GM23338 (cell line): ENCODE data around the gene PLG. TPM values are rescaled to one million over a fixed set of nuclear protein-coding genes. Genes with fewer than 3 reads are reported as not detected.

ENCODE experiments used
- ATAC-seq: fragments of 200-7000 bp; cut with Tn5 transposase; 3 replicates; pipeline ENCODE4 v1.9.1; 2020
- DNase-seq: peaks from one replicate; pipeline ENCODE4 v3.0.0-alpha.2; 2015; ENCODE audit warnings: low spot score
- H2AFZ ChIP-seq: fragments of 200-600 bp; sonication (generic); 2 replicates; pipeline ENCODE4 v1.8.0; 2016; ENCODE audit warnings: antibody characterized with exemption, mild to moderate bottlenecking, moderate library complexity
- H3F3A ChIP-seq: fragments of 200-600 bp; sonication (generic); replicated peaks from 2 replicates; pipeline ENCODE4 v1.8.0; 2017; ENCODE audit warnings: antibody characterized with exemption, mixed run types, low read depth
- H3K27ac ChIP-seq: fragments of 200-600 bp; sonication (generic); 2 replicates; pipeline ENCODE4 v1.6.1; 2016; ENCODE audit warnings: low read depth
- H3K27me3 ChIP-seq: fragments of 200-600 bp; sonication (generic); 2 replicates; pipeline ENCODE4 v1.8.0; 2016; ENCODE audit warnings: mild to moderate bottlenecking, mixed run types, moderate library complexity; ENCODE audit not compliant: insufficient read depth
- H3K36me3 ChIP-seq: fragments of 200-600 bp; sonication (generic); 2 replicates; pipeline ENCODE4 v1.8.0; 2016; ENCODE audit warnings: mild to moderate bottlenecking; ENCODE audit not compliant: insufficient read depth
- H3K4me1 ChIP-seq: fragments of 200-600 bp; sonication (generic); 2 replicates; pipeline ENCODE4 v1.8.0; 2016; ENCODE audit warnings: mild to moderate bottlenecking, moderate library complexity; ENCODE audit not compliant: insufficient read depth
- H3K4me2 ChIP-seq: fragments of 200-600 bp; sonication (generic); 2 replicates; pipeline ENCODE4 v1.7.1; 2017; ENCODE audit warnings: mixed run types
- H3K4me3 ChIP-seq: fragments of 200-600 bp; sonication (generic); 2 replicates; pipeline ENCODE4 v1.6.1; 2016; ENCODE audit warnings: mixed run types
- H3K79me2 ChIP-seq: fragments of 200-600 bp; sonication (generic); replicated peaks from 2 replicates; pipeline ENCODE4 v1.8.0; 2017; ENCODE audit warnings: mild to moderate bottlenecking; ENCODE audit not compliant: insufficient read depth
- H3K9me2 ChIP-seq: fragments of 200-600 bp; sonication (generic); 2 replicates; pipeline ENCODE4 v1.8.0; 2017; ENCODE audit not compliant: insufficient read depth
- H4K20me1 ChIP-seq: fragments of 200-600 bp; sonication (generic); replicated peaks from 2 replicates; pipeline ENCODE4 v1.8.0; 2017; ENCODE audit warnings: mild to moderate bottlenecking; ENCODE audit not compliant: insufficient read depth
- H3K27ac Mint-ChIP-seq: 2 replicates; pipeline ENCODE4 v1.8.0; 2020; ENCODE audit warnings: inconsistent platforms, mild to moderate bottlenecking, moderate library complexity, mixed read lengths
- H3K27me3 Mint-ChIP-seq: 3 replicates; pipeline ENCODE4 v1.8.0; 2022; ENCODE audit warnings: low read depth, mild to moderate bottlenecking, moderate library complexity, mixed read lengths, inconsistent platforms; ENCODE audit not compliant: insufficient read depth, poor library complexity
- H3K36me3 Mint-ChIP-seq: 3 replicates; pipeline ENCODE4 v1.8.0; 2021; ENCODE audit warnings: low read depth, mild to moderate bottlenecking, inconsistent platforms, moderate library complexity, mixed read lengths
- H3K4me1 Mint-ChIP-seq: 3 replicates; pipeline ENCODE4 v1.8.0; 2020; ENCODE audit warnings: mild to moderate bottlenecking, inconsistent platforms, mixed read lengths
- H3K4me3 Mint-ChIP-seq: 3 replicates; pipeline ENCODE4 v1.8.0; 2021; ENCODE audit warnings: moderate library complexity, mild to moderate bottlenecking, inconsistent platforms, mixed read lengths
- H3K9me3 Mint-ChIP-seq: 3 replicates; pipeline ENCODE4 v1.8.0; 2020; ENCODE audit warnings: moderate library complexity, mild to moderate bottlenecking, inconsistent platforms, mixed read lengths
- JUNB ChIP-seq: IDR thresholded peaks from one replicate; pipeline ENCODE4 v1.6.1; 2016; ENCODE audit warnings: antibody characterized with exemption; ENCODE audit not compliant: unreplicated experiment
- POLR2AphosphoS5 ChIP-seq: IDR thresholded peaks from 2 replicates; pipeline ENCODE4 v1.6.1; 2016; ENCODE audit warnings: antibody characterized with exemption, low read depth
- STAT1 ChIP-seq: IDR thresholded peaks from one replicate; pipeline ENCODE4 v1.6.1; 2016; ENCODE audit warnings: antibody characterized with exemption; ENCODE audit not compliant: unreplicated experiment
- ZNF114 ChIP-seq: fragments of 250-450 bp; sonication (Bioruptor Pico); IDR thresholded peaks from 2 replicates; pipeline ENCODE4 v1.5.0; 2020; ENCODE audit warnings: mild to moderate bottlenecking, moderate library complexity
- ZNF331 ChIP-seq: fragments of 250-450 bp; sonication (Bioruptor Pico); IDR thresholded peaks from 2 replicates; pipeline ENCODE4 v1.5.0; 2020; ENCODE audit warnings: low read depth, mild to moderate bottlenecking, moderate library complexity
- polyA plus RNA-seq: library from polyadenylated mRNA; unstranded; fragments of >200 nt; fragmentation: Nextera tagmentation; extraction: Ambion mirVana; gene quantifications from 2 replicates; pipeline ENCODE4 v1.2.1, GENCODE V29; 2016
- total RNA-seq: library from RNA; depleted of rRNA; stranded (reverse); fragments of >200 nt; shearing (Covaris generic); gene quantifications from 2 replicates; pipeline ENCODE4 v1.2.3, GENCODE V29; 2014
- TF ChIP-seq, protein P1 (sequence below), 2 experiments: fragments of 200-600 bp in 1 of 2; sonication (generic) in 1 of 2; conservative IDR thresholded peaks; 2 replicates each; pipeline versions ENCODE4 v1.5.1 to v1.6.1; 2016 to 2017; ENCODE audit warnings: antibody characterized with exemption in 2 of 2, low read depth in 2 of 2, mild to moderate bottlenecking in 2 of 2, moderate library complexity in 1 of 2
- TF ChIP-seq, protein P2 (sequence below): IDR thresholded peaks from one replicate; pipeline ENCODE4 v1.6.1; 2018; ENCODE audit warnings: antibody characterized with exemption; ENCODE audit not compliant: unreplicated experiment
- TF ChIP-seq, protein P3 (sequence below): fragments of 250-450 bp; sonication (Bioruptor Pico); IDR thresholded peaks from 2 replicates; pipeline ENCODE4 v1.5.0; 2020; ENCODE audit warnings: mild to moderate bottlenecking, moderate library complexity

Gene PLG
- total and polyA plus RNA-seq, 2 experiments from 2014 or later: not detected

DNA sequence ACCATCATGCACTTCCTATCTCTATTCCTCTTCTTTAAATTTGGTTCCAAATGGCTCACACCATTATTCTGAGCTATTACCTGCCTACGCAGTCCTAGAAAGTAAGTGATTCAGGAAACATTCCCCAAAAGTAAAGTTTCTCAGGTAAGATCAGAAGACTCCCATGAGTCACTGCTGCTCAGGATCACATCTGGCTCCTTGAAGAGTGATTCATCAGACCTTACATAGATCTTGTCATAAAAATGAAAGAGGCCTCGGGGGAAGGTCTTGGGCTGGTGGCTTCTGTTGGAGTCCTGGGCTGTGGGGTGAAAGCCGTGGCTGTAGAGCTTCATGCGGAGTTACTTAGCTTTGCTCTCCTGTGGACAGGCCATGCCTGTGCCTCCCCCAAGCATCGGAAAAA is 35.9 kb downstream of the PLG start:
- DNase-seq (no peak), ATAC-seq (no peak)
- Mint-ChIP-seq H3K27me3 (no peaks in the 10 kb centered on the region), H3K9me3 (no peaks in the 10 kb centered on the region), H3K27ac (no peak overlapping the region), H3K4me3 (no peak overlapping the region), H3K4me1 (no peaks in the 10 kb centered on the region), H3K36me3 (no peaks in the 10 kb centered on the region)
- Histone ChIP-seq H4K20me1 (no peaks in the 10 kb centered on the region), H3K4me2 (no peak overlapping the region), H3K4me3 (no peak overlapping the region), H3K27ac (no peak overlapping the region), H3K27me3 (no peaks in the 10 kb centered on the region), H3K36me3 (no peaks in the 10 kb centered on the region), H3K9me2 (peaks cover 3% of the 10 kb centered on the region; the same call in 1 of the 2 replicates), H3F3A (no peaks in the 10 kb centered on the region), H3K79me2 (no peaks in the 10 kb centered on the region), H3K4me1 (no peaks in the 10 kb centered on the region), H2AFZ (no peak overlapping the region)
- TF ChIP-seq STAT1 (no peak), POLR2AphosphoS5 (no peak), ZNF331 (CRISPR knock-in tag) (no peak), JUNB (no peak), ZNF114 (CRISPR knock-in tag) (no peak)
- TF ChIP-seq, protein P1, sequence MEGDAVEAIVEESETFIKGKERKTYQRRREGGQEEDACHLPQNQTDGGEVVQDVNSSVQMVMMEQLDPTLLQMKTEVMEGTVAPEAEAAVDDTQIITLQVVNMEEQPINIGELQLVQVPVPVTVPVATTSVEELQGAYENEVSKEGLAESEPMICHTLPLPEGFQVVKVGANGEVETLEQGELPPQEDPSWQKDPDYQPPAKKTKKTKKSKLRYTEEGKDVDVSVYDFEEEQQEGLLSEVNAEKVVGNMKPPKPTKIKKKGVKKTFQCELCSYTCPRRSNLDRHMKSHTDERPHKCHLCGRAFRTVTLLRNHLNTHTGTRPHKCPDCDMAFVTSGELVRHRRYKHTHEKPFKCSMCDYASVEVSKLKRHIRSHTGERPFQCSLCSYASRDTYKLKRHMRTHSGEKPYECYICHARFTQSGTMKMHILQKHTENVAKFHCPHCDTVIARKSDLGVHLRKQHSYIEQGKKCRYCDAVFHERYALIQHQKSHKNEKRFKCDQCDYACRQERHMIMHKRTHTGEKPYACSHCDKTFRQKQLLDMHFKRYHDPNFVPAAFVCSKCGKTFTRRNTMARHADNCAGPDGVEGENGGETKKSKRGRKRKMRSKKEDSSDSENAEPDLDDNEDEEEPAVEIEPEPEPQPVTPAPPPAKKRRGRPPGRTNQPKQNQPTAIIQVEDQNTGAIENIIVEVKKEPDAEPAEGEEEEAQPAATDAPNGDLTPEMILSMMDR (conservative IDR thresholded peaks at IDR 0.05; ENCODE audit: low read depth in 2 of 2): no peak
- TF ChIP-seq, protein P2, sequence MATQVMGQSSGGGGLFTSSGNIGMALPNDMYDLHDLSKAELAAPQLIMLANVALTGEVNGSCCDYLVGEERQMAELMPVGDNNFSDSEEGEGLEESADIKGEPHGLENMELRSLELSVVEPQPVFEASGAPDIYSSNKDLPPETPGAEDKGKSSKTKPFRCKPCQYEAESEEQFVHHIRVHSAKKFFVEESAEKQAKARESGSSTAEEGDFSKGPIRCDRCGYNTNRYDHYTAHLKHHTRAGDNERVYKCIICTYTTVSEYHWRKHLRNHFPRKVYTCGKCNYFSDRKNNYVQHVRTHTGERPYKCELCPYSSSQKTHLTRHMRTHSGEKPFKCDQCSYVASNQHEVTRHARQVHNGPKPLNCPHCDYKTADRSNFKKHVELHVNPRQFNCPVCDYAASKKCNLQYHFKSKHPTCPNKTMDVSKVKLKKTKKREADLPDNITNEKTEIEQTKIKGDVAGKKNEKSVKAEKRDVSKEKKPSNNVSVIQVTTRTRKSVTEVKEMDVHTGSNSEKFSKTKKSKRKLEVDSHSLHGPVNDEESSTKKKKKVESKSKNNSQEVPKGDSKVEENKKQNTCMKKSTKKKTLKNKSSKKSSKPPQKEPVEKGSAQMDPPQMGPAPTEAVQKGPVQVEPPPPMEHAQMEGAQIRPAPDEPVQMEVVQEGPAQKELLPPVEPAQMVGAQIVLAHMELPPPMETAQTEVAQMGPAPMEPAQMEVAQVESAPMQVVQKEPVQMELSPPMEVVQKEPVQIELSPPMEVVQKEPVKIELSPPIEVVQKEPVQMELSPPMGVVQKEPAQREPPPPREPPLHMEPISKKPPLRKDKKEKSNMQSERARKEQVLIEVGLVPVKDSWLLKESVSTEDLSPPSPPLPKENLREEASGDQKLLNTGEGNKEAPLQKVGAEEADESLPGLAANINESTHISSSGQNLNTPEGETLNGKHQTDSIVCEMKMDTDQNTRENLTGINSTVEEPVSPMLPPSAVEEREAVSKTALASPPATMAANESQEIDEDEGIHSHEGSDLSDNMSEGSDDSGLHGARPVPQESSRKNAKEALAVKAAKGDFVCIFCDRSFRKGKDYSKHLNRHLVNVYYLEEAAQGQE: no peak
- TF ChIP-seq, protein P3, sequence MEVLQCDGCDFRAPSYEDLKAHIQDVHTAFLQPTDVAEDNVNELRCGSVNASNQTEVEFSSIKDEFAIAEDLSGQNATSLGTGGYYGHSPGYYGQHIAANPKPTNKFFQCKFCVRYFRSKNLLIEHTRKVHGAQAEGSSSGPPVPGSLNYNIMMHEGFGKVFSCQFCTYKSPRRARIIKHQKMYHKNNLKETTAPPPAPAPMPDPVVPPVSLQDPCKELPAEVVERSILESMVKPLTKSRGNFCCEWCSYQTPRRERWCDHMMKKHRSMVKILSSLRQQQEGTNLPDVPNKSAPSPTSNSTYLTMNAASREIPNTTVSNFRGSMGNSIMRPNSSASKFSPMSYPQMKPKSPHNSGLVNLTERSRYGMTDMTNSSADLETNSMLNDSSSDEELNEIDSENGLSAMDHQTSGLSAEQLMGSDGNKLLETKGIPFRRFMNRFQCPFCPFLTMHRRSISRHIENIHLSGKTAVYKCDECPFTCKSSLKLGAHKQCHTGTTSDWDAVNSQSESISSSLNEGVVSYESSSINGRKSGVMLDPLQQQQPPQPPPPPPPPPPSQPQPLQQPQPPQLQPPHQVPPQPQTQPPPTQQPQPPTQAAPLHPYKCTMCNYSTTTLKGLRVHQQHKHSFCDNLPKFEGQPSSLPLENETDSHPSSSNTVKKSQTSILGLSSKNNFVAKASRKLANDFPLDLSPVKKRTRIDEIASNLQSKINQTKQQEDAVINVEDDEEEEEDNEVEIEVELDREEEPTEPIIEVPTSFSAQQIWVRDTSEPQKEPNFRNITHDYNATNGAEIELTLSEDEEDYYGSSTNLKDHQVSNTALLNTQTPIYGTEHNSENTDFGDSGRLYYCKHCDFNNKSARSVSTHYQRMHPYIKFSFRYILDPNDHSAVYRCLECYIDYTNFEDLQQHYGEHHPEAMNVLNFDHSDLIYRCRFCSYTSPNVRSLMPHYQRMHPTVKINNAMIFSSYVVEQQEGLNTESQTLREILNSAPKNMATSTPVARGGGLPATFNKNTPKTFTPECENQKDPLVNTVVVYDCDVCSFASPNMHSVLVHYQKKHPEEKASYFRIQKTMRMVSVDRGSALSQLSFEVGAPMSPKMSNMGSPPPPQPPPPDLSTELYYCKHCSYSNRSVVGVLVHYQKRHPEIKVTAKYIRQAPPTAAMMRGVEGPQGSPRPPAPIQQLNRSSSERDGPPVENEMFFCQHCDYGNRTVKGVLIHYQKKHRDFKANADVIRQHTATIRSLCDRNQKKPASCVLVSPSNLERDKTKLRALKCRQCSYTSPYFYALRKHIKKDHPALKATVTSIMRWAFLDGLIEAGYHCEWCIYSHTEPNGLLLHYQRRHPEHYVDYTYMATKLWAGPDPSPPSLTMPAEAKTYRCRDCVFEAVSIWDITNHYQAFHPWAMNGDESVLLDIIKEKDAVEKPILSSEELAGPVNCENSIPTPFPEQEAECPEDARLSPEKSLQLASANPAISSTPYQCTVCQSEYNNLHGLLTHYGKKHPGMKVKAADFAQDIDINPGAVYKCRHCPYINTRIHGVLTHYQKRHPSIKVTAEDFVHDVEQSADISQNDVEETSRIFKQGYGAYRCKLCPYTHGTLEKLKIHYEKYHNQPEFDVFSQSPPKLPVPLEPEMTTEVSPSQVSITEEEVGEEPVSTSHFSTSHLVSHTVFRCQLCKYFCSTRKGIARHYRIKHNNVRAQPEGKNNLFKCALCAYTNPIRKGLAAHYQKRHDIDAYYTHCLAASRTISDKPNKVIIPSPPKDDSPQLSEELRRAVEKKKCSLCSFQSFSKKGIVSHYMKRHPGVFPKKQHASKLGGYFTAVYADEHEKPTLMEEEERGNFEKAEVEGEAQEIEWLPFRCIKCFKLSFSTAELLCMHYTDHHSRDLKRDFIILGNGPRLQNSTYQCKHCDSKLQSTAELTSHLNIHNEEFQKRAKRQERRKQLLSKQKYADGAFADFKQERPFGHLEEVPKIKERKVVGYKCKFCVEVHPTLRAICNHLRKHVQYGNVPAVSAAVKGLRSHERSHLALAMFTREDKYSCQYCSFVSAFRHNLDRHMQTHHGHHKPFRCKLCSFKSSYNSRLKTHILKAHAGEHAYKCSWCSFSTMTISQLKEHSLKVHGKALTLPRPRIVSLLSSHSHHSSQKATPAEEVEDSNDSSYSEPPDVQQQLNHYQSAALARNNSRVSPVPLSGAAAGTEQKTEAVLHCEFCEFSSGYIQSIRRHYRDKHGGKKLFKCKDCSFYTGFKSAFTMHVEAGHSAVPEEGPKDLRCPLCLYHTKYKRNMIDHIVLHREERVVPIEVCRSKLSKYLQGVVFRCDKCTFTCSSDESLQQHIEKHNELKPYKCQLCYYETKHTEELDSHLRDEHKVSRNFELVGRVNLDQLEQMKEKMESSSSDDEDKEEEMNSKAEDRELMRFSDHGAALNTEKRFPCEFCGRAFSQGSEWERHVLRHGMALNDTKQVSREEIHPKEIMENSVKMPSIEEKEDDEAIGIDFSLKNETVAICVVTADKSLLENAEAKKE: no peak
